Measurements from ENCODE around the gene EPHB2.

Gene EPHB2

GRCh38 chr1:22808186-22808675 is 97.6 kb downstream of the EPHB2 start:
- Histone ChIP-seq H3K4me2 (ENCODE audit: low read depth, low read length) (no peak overlapping the region), H3K27me3 (replicated peaks; ENCODE audit: insufficient read depth, low read length) (peaks cover 91% of the 10 kb centered on the region), H4K20me1 (ENCODE audit: insufficient read depth, low read length) (no peaks in the 10 kb centered on the region), H3K36me3 (replicated peaks; ENCODE audit: insufficient read depth, low read length) (no peaks in the 10 kb centered on the region), H3K4me1 (ENCODE audit: low read length) (no peaks in the 10 kb centered on the region), H3K79me2 (ENCODE audit: low read length) (no peaks in the 10 kb centered on the region), H3F3A (ENCODE audit: insufficient read depth, low read length) (no peaks in the 10 kb centered on the region), H3K27ac (ENCODE audit: low read length) (no peak overlapping the region), H3K9me3 (replicated peaks; ENCODE audit: insufficient read depth, low read length) (no peaks in the 10 kb centered on the region), H3K9me2 (replicated peaks; ENCODE audit: insufficient read depth, low read length) (no peaks in the 10 kb centered on the region), H3K9ac (ENCODE audit: low read length) (no peak overlapping the region), H3K4me3 (ENCODE audit: low read length) (no peak overlapping the region), H2AFZ (ENCODE audit: low read length) (no peak overlapping the region)
- DNase-seq = no peak
- TF ChIP-seq EZH2phosphoT487 (IDR thresholded peaks at IDR 0.05; ENCODE audit: low read length) = no peak
- no peak for TF ChIP-seq EZH2 (optimal IDR thresholded peaks at IDR 0.05; ENCODE audit: low read depth, low read length)
- no peak for TF ChIP-seq CTCF (IDR thresholded peaks at IDR 0.05; ENCODE audit: low read length)

- Histone ChIP-seq H3K4me3 (ENCODE audit: low read length) (no peak overlapping the region), H2AFZ (ENCODE audit: low read length) (no peak overlapping the region), H4K20me1 (ENCODE audit: insufficient read depth, low read length) (no peaks in the 10 kb centered on the region), H3K9me2 (replicated peaks; ENCODE audit: insufficient read depth, low read length) (no peaks in the 10 kb centered on the region), H3K27me3 (replicated peaks; ENCODE audit: insufficient read depth, low read length) (peaks cover 97% of the 10 kb centered on the region), H3K79me2 (ENCODE audit: low read length) (no peaks in the 10 kb centered on the region), H3K9ac (ENCODE audit: low read length) (no peak overlapping the region), H3K36me3 (replicated peaks; ENCODE audit: insufficient read depth, low read length) (no peaks in the 10 kb centered on the region), H3K4me1 (ENCODE audit: low read length) (no peaks in the 10 kb centered on the region), H3K27ac (ENCODE audit: low read length) (no peak overlapping the region), H3F3A (ENCODE audit: insufficient read depth, low read length) (no peaks in the 10 kb centered on the region), H3K9me3 (replicated peaks; ENCODE audit: insufficient read depth, low read length) (no peaks in the 10 kb centered on the region), H3K4me2 (ENCODE audit: low read depth, low read length) (no peak overlapping the region)
- DNase-seq = no peak
- TF ChIP-seq CTCF (IDR thresholded peaks at IDR 0.05; ENCODE audit: low read length) (no peak), EZH2 (optimal IDR thresholded peaks at IDR 0.05; ENCODE audit: low read depth, low read length) (peak; percentile 34), EZH2phosphoT487 (IDR thresholded peaks at IDR 0.05; ENCODE audit: low read length) (no peak; the same call in 1 of the 2 replicates)
Measured at GRCh38 chr1:22808676-22809483, 98.2 kb downstream of the EPHB2 start.

GRCh38 chr1:22809783-22810182 is 99.1 kb downstream of the EPHB2 start:
- Histone ChIP-seq H3K36me3 (replicated peaks; ENCODE audit: insufficient read depth, low read length) (no peaks in the 10 kb centered on the region), H3K27ac (ENCODE audit: low read length) (no peak overlapping the region), H3K79me2 (ENCODE audit: low read length) (no peaks in the 10 kb centered on the region), H3K4me1 (ENCODE audit: low read length) (no peaks in the 10 kb centered on the region), H3K27me3 (replicated peaks; ENCODE audit: insufficient read depth, low read length) (peaks cover 100% of the 10 kb centered on the region), H3F3A (ENCODE audit: insufficient read depth, low read length) (no peaks in the 10 kb centered on the region), H2AFZ (ENCODE audit: low read length) (no peak overlapping the region), H3K4me2 (ENCODE audit: low read depth, low read length) (no peak overlapping the region), H3K9ac (ENCODE audit: low read length) (no peak overlapping the region), H3K9me3 (replicated peaks; ENCODE audit: insufficient read depth, low read length) (no peaks in the 10 kb centered on the region), H3K9me2 (replicated peaks; ENCODE audit: insufficient read depth, low read length) (no peaks in the 10 kb centered on the region), H3K4me3 (ENCODE audit: low read length) (no peak overlapping the region), H4K20me1 (ENCODE audit: insufficient read depth, low read length) (no peaks in the 10 kb centered on the region)
- no peak for DNase-seq
- no peak for TF ChIP-seq EZH2 (optimal IDR thresholded peaks at IDR 0.05; ENCODE audit: low read depth, low read length)
- no peak for TF ChIP-seq EZH2phosphoT487 (IDR thresholded peaks at IDR 0.05; ENCODE audit: low read length)
- no peak for TF ChIP-seq CTCF (IDR thresholded peaks at IDR 0.05; ENCODE audit: low read length)

Data from MM.1S (cell line).